Measurements from ENCODE around the gene GCK. TPM values are rescaled to one million over a fixed set of nuclear protein-coding genes. Genes with fewer than 3 reads are reported as not detected.

GCK gene
- total and polyA plus RNA-seq, 4 donors = 0.09 to 12.7 (median 0.44) TPM

- DNase-seq (ENCODE audit: low spot score) = no peak
- 88% methylated on average over 8 of the region's 8 CpGs for WGBS
- H3K4me3 ChIP-seq (ENCODE audit: low read depth in 1 of 3, low read length in 3 of 3) = no peak overlapping the region
- TF ChIP-seq HNF4G (IDR thresholded peaks at IDR 0.05) (no peak), CTCF (IDR thresholded peaks at IDR 0.05; ENCODE audit: low read depth, low read length, missing input control) (no peak), YY1 (IDR thresholded peaks at IDR 0.05) (no peak), RAD21 (IDR thresholded peaks at IDR 0.05) (peak in 1 of 2 donors; percentile 18), EGR1 (IDR thresholded peaks at IDR 0.05; ENCODE audit: low read depth in 2 of 2) (no peak)
- no peak overlapping the region for H3K9ac ChIP-seq (ENCODE audit: low read depth in 1 of 2, low read length in 2 of 2)
- H3K36me3 ChIP-seq (ENCODE audit: control insufficient read depth in 4 of 4, insufficient read depth in 3 of 4, low read depth in 1 of 4, low read length in 3 of 4) = no peaks in the 10 kb centered on the region
- no peaks in the 10 kb centered on the region for H3K4me1 ChIP-seq (ENCODE audit: control insufficient read depth in 4 of 4, insufficient read depth in 4 of 4, low read length in 3 of 4)
- no peaks in the 10 kb centered on the region for H3K27me3 ChIP-seq (ENCODE audit: control insufficient read depth in 4 of 4, insufficient read depth in 4 of 4, low read length in 3 of 4)
- H3K9me3 ChIP-seq (ENCODE audit: control insufficient read depth in 4 of 4, low read length in 3 of 4) = no peaks in the 10 kb centered on the region
- H3K27ac ChIP-seq (ENCODE audit: low read depth in 1 of 2, low read length in 2 of 2) = no peak overlapping the region
Measured at GRCh38 chr7:44138698-44139097, 50.5 kb downstream of the GCK start.

- no peak overlapping the region for H3K9ac ChIP-seq (ENCODE audit: low read depth in 1 of 2, low read length in 2 of 2)
- WGBS = 91% methylated on average over 5 of the region's 5 CpGs
- DNase-seq (ENCODE audit: low spot score) = no peak
- no peak overlapping the region for H3K27ac ChIP-seq (ENCODE audit: low read depth in 1 of 2, low read length in 2 of 2)
- TF ChIP-seq REST (IDR thresholded peaks at IDR 0.05) = no peak
- H3K4me3 ChIP-seq (ENCODE audit: low read depth in 1 of 3, low read length in 3 of 3) = no peak overlapping the region
- H3K9me3 ChIP-seq (ENCODE audit: control insufficient read depth in 4 of 4, low read length in 3 of 4) = no peaks in the 10 kb centered on the region
- no peaks in the 10 kb centered on the region for H3K36me3 ChIP-seq (ENCODE audit: control insufficient read depth in 4 of 4, insufficient read depth in 3 of 4, low read depth in 1 of 4, low read length in 3 of 4)
- no peaks in the 10 kb centered on the region for H3K27me3 ChIP-seq (ENCODE audit: control insufficient read depth in 4 of 4, insufficient read depth in 4 of 4, low read length in 3 of 4)
- H3K4me1 ChIP-seq (ENCODE audit: control insufficient read depth in 4 of 4, insufficient read depth in 4 of 4, low read length in 3 of 4) = peaks cover 0 to 2% (median under 1%) of the 10 kb centered on the region in 4 donors
Measured at GRCh38 chr7:44136731-44137130, 52.5 kb downstream of the GCK start.

- TF ChIP-seq RXRA (IDR thresholded peaks at IDR 0.05) (no peak), SP1 (IDR thresholded peaks at IDR 0.05) (no peak), MAX (IDR thresholded peaks at IDR 0.05) (no peak), TAF1 (conservative IDR thresholded peaks at IDR 0.05) (no peak), HNF4A (conservative IDR thresholded peaks at IDR 0.05) (no peak), HNF4G (IDR thresholded peaks at IDR 0.05) (no peak), YY1 (IDR thresholded peaks at IDR 0.05) (no peak)
- H3K27ac ChIP-seq (ENCODE audit: low read depth in 1 of 2, low read length in 2 of 2) = no peak overlapping the region
- no peak overlapping the region for H3K9ac ChIP-seq (ENCODE audit: low read depth in 1 of 2, low read length in 2 of 2)
- 94% methylated on average over 4 of the region's 4 CpGs for WGBS
- no peak overlapping the region for H3K4me3 ChIP-seq (ENCODE audit: low read depth in 1 of 3, low read length in 3 of 3)
- H3K27me3 ChIP-seq (ENCODE audit: control insufficient read depth in 4 of 4, insufficient read depth in 4 of 4, low read length in 3 of 4) = no peaks in the 10 kb centered on the region
- no peaks in the 10 kb centered on the region for H3K9me3 ChIP-seq (ENCODE audit: control insufficient read depth in 4 of 4, low read length in 3 of 4)
- no peaks in the 10 kb centered on the region for H3K36me3 ChIP-seq (ENCODE audit: control insufficient read depth in 4 of 4, insufficient read depth in 3 of 4, low read depth in 1 of 4, low read length in 3 of 4)
- no peak for DNase-seq (ENCODE audit: low spot score)
- H3K4me1 ChIP-seq (ENCODE audit: control insufficient read depth in 4 of 4, insufficient read depth in 4 of 4, low read length in 3 of 4) = peaks cover 2 to 13% (median 8%) of the 10 kb centered on the region in 4 donors
Measured at GRCh38 chr7:44134943-44135628, 54.2 kb downstream of the GCK start.
